Colonic mucosa (tissue), 4 donors: ENCODE measurements around the gene NETO1. TPM values are rescaled to one million over a fixed set of nuclear protein-coding genes. Genes with fewer than 3 reads are reported as not detected.

Experiments
- DNase-seq: peaks from one replicate; pipeline ENCODE4 v3.0.0-alpha.2; 2020
- H3K27ac ChIP-seq: fragments of 200-600 bp; one replicate; pipeline ENCODE4 v1.8.0; 2021
- H3K27me3 ChIP-seq: fragments of 200-600 bp; one replicate; pipeline ENCODE4 v1.8.0; 2021
- H3K36me3 ChIP-seq: fragments of 200-600 bp; one replicate; pipeline ENCODE4 v1.8.0; 2021
- H3K4me1 ChIP-seq: fragments of 200-600 bp; one replicate; pipeline ENCODE4 v1.8.0; 2021; ENCODE audit warnings: mild to moderate bottlenecking
- H3K4me3 ChIP-seq: fragments of 200-600 bp; one replicate; pipeline ENCODE4 v1.8.0; 2021
- H3K9ac ChIP-seq, 2 donors: one replicate each; pipeline ENCODE4 v1.7.0; 2013; ENCODE audit warnings: control low read depth in 2 of 2, low read depth in 2 of 2, low read length in 2 of 2
- H3K9me3 ChIP-seq: fragments of 200-600 bp; one replicate; pipeline ENCODE4 v1.8.0; 2021
- intact Hi-C: fragments of 100-400 bp; cut with DNase I; formaldehyde crosslinking; loops from one replicate; pipeline ENCODE4 v1.14.1; 2022
- total RNA-seq, 2 donors: library from RNA; stranded (reverse); fragmentation: NEBNext Ultra II Directional in 1 of 2; extraction: Animal tissue kit (Norgen Biotek cat#: 25700) in 1 of 2; gene quantifications; one replicate each; pipeline ENCODE4 v1.2.1, GENCODE V29; 2021
- TF ChIP-seq, protein P1 (sequence below): fragments of 200-600 bp; IDR thresholded peaks from one replicate; pipeline ENCODE4 v1.8.0; 2022; ENCODE audit warnings: antibody characterized with exemption, mild to moderate bottlenecking
- donor health status: healthy.
- donor health status: DM: no; HTN: no; CAD: no.
- donor health status: DM: no; HTN: no; CAD: no.

The NETO1 gene
- total RNA-seq, 2 donors from 2014 or later, result not detected

DNA sequence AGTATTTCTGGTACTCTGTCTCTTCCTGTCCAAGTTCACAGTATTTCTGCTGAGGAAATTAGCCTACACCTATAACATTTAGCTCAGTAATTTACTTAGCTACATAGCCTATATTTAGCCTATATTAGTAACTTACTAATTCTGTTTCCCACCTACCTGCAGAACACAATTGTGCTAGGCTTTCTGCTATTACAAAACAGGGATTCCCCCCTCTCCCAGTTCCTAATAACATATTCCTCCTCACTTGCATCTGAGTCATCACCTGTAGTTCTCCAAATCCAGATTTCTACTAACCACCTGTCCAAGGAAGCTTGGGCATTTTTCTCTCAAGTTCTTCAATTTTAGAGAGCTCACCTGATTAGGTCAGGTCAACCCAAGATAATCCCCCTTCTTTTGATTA is 94.9 kb downstream of the NETO1 start:
- intact Hi-C loops, result no loop called here
- Histone ChIP-seq H3K9ac (no peak overlapping the region), H3K4me3 (no peak overlapping the region), H3K27ac (no peak overlapping the region), H3K4me1 (no peaks in the 10 kb centered on the region), H3K9me3 (no peaks in the 10 kb centered on the region), H3K27me3 (no peaks in the 10 kb centered on the region), H3K36me3 (no peaks in the 10 kb centered on the region)
- TF ChIP-seq, protein P1, sequence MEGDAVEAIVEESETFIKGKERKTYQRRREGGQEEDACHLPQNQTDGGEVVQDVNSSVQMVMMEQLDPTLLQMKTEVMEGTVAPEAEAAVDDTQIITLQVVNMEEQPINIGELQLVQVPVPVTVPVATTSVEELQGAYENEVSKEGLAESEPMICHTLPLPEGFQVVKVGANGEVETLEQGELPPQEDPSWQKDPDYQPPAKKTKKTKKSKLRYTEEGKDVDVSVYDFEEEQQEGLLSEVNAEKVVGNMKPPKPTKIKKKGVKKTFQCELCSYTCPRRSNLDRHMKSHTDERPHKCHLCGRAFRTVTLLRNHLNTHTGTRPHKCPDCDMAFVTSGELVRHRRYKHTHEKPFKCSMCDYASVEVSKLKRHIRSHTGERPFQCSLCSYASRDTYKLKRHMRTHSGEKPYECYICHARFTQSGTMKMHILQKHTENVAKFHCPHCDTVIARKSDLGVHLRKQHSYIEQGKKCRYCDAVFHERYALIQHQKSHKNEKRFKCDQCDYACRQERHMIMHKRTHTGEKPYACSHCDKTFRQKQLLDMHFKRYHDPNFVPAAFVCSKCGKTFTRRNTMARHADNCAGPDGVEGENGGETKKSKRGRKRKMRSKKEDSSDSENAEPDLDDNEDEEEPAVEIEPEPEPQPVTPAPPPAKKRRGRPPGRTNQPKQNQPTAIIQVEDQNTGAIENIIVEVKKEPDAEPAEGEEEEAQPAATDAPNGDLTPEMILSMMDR, result no peak
- no peak for DNase-seq

DNA sequence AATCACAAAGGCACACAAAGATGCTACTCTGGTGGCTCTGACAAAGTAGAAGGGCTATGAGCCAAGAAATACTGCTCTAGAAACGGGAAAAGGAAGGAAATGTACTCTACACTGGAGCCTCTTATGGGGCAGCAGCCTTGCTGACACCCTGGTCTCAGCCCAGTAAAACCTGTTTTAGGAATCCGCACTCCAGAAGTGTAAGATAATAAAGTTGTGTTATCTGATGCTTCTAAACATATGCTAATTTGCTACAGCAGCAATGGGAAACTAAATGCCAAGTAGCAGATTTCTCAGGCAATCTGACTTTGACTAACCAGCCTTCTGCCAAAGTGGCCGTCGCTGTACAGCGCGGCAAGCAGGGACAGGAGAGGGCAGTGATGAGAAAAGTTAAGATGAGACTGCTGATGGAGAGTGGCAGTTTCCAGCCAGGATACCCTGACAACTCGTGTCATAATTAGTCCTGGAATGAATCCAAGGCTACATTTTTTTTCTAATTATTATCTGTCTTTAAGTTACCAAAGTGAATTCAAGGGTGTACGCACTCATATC is 99.0 kb downstream of the NETO1 start:
- Histone ChIP-seq H3K27ac (no peak overlapping the region), H3K9ac (no peak overlapping the region), H3K4me3 (no peak overlapping the region), H3K36me3 (no peaks in the 10 kb centered on the region), H3K27me3 (no peaks in the 10 kb centered on the region), H3K4me1 (no peaks in the 10 kb centered on the region), H3K9me3 (no peaks in the 10 kb centered on the region)
- intact Hi-C loops, result loop anchor here (10.0 kb wide), 1 partner anchor 1346 kb away; no protein-coding TSS in a partner anchor
- no peak for DNase-seq
- TF ChIP-seq, protein P1, result no peak

DNA sequence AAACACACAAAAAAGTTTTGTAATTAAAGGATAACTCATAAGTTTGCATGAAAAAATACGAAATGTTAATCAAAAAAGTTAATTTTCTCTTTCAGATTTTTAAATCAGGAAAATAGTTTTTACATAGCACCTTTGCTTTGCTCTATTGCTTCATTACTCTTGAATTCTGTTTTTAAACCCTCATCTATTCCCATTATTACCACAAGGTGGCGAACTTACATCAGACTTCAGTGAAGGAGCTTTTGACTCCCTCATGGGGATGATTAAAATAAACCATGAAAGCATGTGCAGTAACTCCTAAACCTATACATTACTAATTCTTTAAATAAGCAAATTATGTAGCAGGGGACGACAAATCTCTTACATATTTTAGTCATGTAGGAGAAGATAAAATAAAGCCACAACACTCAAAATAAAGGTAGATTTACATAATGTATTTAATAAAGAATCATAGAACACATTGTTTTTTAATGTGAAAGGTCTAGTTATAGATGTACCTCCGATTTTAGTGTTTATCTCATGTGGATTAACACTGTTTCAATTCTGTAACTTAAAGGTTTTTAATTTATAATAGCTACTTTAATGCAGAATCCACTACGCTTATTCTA is 105.2 kb downstream of the NETO1 start:
- Histone ChIP-seq H3K36me3 (no peaks in the 10 kb centered on the region), H3K9ac (no peak overlapping the region), H3K27ac (no peak overlapping the region), H3K4me3 (no peak overlapping the region), H3K27me3 (no peaks in the 10 kb centered on the region), H3K4me1 (no peaks in the 10 kb centered on the region), H3K9me3 (no peaks in the 10 kb centered on the region)
- DNase-seq, result no peak
- TF ChIP-seq, protein P1, result peak; percentile 81
- intact Hi-C loops, result loop anchor here (5.0 to 10.0 kb wide), 2 partner anchors 1080 to 1352 kb away; no protein-coding TSS in a partner anchor

DNA sequence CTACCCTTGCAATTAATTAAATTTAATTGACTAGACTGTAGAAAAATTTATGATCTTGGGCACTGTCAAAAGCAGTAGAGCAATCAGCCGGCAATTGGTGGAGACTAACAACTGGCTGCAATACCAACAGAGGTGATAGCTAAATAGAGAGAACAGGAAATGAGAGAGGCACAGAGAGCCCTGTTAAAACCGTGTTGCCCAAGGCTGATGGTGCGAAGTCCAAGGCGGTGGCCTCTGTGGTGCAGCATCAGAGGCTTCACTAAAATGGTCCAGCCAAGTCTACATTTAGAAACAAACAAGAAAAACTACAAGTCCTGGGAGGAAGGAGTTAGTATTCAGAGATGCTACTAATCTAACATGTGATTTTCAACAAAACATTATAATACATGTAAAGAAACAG is 115.6 kb downstream of the NETO1 start:
- no peak overlapping the region for H3K9ac ChIP-seq

DNA sequence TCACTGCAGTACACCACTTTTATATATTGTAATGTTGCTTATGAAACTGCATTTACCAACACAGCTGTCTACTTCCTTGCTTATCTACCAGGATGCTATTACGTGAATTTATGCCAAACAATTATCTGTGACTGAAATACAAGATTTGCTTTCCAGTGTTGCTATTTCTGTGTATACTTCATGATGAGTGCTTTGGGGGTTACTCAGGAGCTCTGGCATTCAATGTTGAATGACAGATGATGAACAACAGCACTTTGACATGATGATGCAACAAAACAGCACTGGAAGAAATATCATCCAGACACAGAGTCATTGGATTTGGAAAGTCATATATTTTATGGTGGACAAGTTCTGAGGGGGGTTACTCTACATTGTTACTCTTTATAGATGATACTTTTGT is 125.8 kb downstream of the NETO1 start:
- H3K9me3 ChIP-seq, result no peaks in the 10 kb centered on the region
- H3K4me3 ChIP-seq, result no peak overlapping the region
- H3K27me3 ChIP-seq, result no peaks in the 10 kb centered on the region
- H3K36me3 ChIP-seq, result no peaks in the 10 kb centered on the region
- intact Hi-C loops, result no loop called here
- TF ChIP-seq, protein P1, result no peak
- no peak overlapping the region for H3K9ac ChIP-seq
- no peak overlapping the region for H3K27ac ChIP-seq
- no peaks in the 10 kb centered on the region for H3K4me1 ChIP-seq
- no peak for DNase-seq

More for the DNA sequence above, 115.6 kb downstream of the NETO1 start:
- Histone ChIP-seq H3K27ac (no peak overlapping the region), H3K27me3 (no peaks in the 10 kb centered on the region), H3K4me3 (no peak overlapping the region), H3K36me3 (no peaks in the 10 kb centered on the region), H3K9me3 (no peaks in the 10 kb centered on the region), H3K4me1 (no peaks in the 10 kb centered on the region)
- TF ChIP-seq, protein P1, result no peak
- no peak for DNase-seq
- intact Hi-C loops, result no loop called here
